ENCODE measurements around the gene PLEK2.

The PLEK2 gene

GRCh38 chr14:67371247-67372148 is 40.5 kb downstream of the PLEK2 start:
- WGBS (ENCODE audit: insufficient coverage): 100% methylated on average over 1 of the region's 4 CpGs
- H3K36me3 ChIP-seq (ENCODE audit: control insufficient read depth in 4 of 4, insufficient read depth in 4 of 4, low read length in 3 of 4): peaks cover 14 to 81% (median 47%) of the 10 kb centered on the region in 4 experiments
- H3K9me3 ChIP-seq (ENCODE audit: control extremely low read depth in 1 of 5, control insufficient read depth in 4 of 5, insufficient read depth in 2 of 5, low read depth in 1 of 5, low read length in 4 of 5): no peaks in the 10 kb centered on the region
- no peaks in the 10 kb centered on the region for H3K27me3 ChIP-seq (replicated peaks in 2 of 5; ENCODE audit: control insufficient read depth in 4 of 5, insufficient read depth in 5 of 5, low read length in 4 of 5)
- H3K4me3 ChIP-seq (ENCODE audit: control insufficient read depth in 1 of 7, extremely low read depth in 1 of 7, insufficient read depth in 4 of 7, low read depth in 2 of 7, low read length in 6 of 7): no peak overlapping the region
- no peaks in the 10 kb centered on the region for H3K4me1 ChIP-seq (ENCODE audit: control extremely low read depth in 1 of 4, control insufficient read depth in 4 of 4, insufficient read depth in 4 of 4, low read length in 3 of 4)
- ChIA-PET POLR2A (no interaction called here), CTCF (no interaction called here)
- DNase-seq: no peak
- peak overlapping the region in 1 of 2 experiments; percentile 7 for H3K27ac ChIP-seq (ENCODE audit: insufficient read depth in 1 of 2, low read depth in 1 of 2, low read length in 2 of 2, poor library complexity in 1 of 2, severe bottlenecking in 2 of 2)

- DNase-seq: no peak
- ChIA-PET POLR2A (no interaction called here), CTCF (no interaction called here)
- H3K4me1 ChIP-seq (ENCODE audit: control extremely low read depth in 1 of 4, control insufficient read depth in 4 of 4, insufficient read depth in 4 of 4, low read length in 3 of 4): no peaks in the 10 kb centered on the region
- 91% methylated on average over 5 of the region's 5 CpGs for WGBS (ENCODE audit: insufficient coverage)
- peaks cover 18 to 81% (median 48%) of the 10 kb centered on the region in 4 experiments for H3K36me3 ChIP-seq (ENCODE audit: control insufficient read depth in 4 of 4, insufficient read depth in 4 of 4, low read length in 3 of 4)
- H3K27me3 ChIP-seq (replicated peaks in 2 of 5; ENCODE audit: control insufficient read depth in 4 of 5, insufficient read depth in 5 of 5, low read length in 4 of 5): no peaks in the 10 kb centered on the region
- H3K4me3 ChIP-seq (ENCODE audit: control insufficient read depth in 1 of 7, extremely low read depth in 1 of 7, insufficient read depth in 4 of 7, low read depth in 2 of 7, low read length in 6 of 7): no peak overlapping the region
- peak overlapping the region in 1 of 2 experiments; percentile 7 for H3K27ac ChIP-seq (ENCODE audit: insufficient read depth in 1 of 2, low read depth in 1 of 2, low read length in 2 of 2, poor library complexity in 1 of 2, severe bottlenecking in 2 of 2)
- H3K9me3 ChIP-seq (ENCODE audit: control extremely low read depth in 1 of 5, control insufficient read depth in 4 of 5, insufficient read depth in 2 of 5, low read depth in 1 of 5, low read length in 4 of 5): no peaks in the 10 kb centered on the region
These were observed 41.1 kb downstream of the PLEK2 start for GRCh38 chr14:67370830-67371229.

GRCh38 chr14:67365476-67365875 is 46.5 kb downstream of the PLEK2 start:
- ChIA-PET CTCF (no interaction called here), POLR2A (no interaction called here)
- 67% methylated on average over 1 of the region's 4 CpGs for WGBS (ENCODE audit: insufficient coverage)
- no peaks in the 10 kb centered on the region for H3K9me3 ChIP-seq (ENCODE audit: control extremely low read depth in 1 of 5, control insufficient read depth in 4 of 5, insufficient read depth in 2 of 5, low read depth in 1 of 5, low read length in 4 of 5)
- no peak for DNase-seq
- peaks cover 6 to 24% (median 13%) of the 10 kb centered on the region in 4 experiments for H3K4me1 ChIP-seq (ENCODE audit: control extremely low read depth in 1 of 4, control insufficient read depth in 4 of 4, insufficient read depth in 4 of 4, low read length in 3 of 4)
- no peak overlapping the region for H3K27ac ChIP-seq (ENCODE audit: insufficient read depth in 1 of 2, low read depth in 1 of 2, low read length in 2 of 2, poor library complexity in 1 of 2, severe bottlenecking in 2 of 2)
- peaks cover 15 to 48% (median 35%) of the 10 kb centered on the region in 4 experiments for H3K36me3 ChIP-seq (ENCODE audit: control insufficient read depth in 4 of 4, insufficient read depth in 4 of 4, low read length in 3 of 4)
- H3K4me3 ChIP-seq (ENCODE audit: control insufficient read depth in 1 of 7, extremely low read depth in 1 of 7, insufficient read depth in 4 of 7, low read depth in 2 of 7, low read length in 6 of 7): no peak overlapping the region
- H3K27me3 ChIP-seq (replicated peaks in 2 of 5; ENCODE audit: control insufficient read depth in 4 of 5, insufficient read depth in 5 of 5, low read length in 4 of 5): no peaks in the 10 kb centered on the region

GRCh38 chr14:67360470-67361206 is 51.3 kb downstream of the PLEK2 start:
- H3K27me3 ChIP-seq (replicated peaks in 2 of 5; ENCODE audit: control insufficient read depth in 4 of 5, insufficient read depth in 5 of 5, low read length in 4 of 5): no peaks in the 10 kb centered on the region
- peak overlapping the region; percentile 81 to 99 (median 94) for H3K4me3 ChIP-seq (ENCODE audit: control insufficient read depth in 1 of 7, extremely low read depth in 1 of 7, insufficient read depth in 4 of 7, low read depth in 2 of 7, low read length in 6 of 7)
- ChIA-PET POLR2A (interaction anchor here (1.3 kb wide), 1 partner anchor 31 kb away, joined by 4 read pairs; no protein-coding TSS in a partner anchor), CTCF (interaction anchor here (1.0 to 2.0 kb wide), 4 partner anchors 9 to 67 kb away, joined by 3 to 11 read pairs (median 3); no protein-coding TSS in a partner anchor)
- peaks cover 15 to 36% (median 22%) of the 10 kb centered on the region in 4 experiments for H3K4me1 ChIP-seq (ENCODE audit: control extremely low read depth in 1 of 4, control insufficient read depth in 4 of 4, insufficient read depth in 4 of 4, low read length in 3 of 4)
- H3K36me3 ChIP-seq (ENCODE audit: control insufficient read depth in 4 of 4, insufficient read depth in 4 of 4, low read length in 3 of 4): peaks cover 0 to 18% (median 8%) of the 10 kb centered on the region in 4 experiments
- peak in 1 of 3 donors; percentile 37 for DNase-seq
- H3K9me3 ChIP-seq (ENCODE audit: control extremely low read depth in 1 of 5, control insufficient read depth in 4 of 5, insufficient read depth in 2 of 5, low read depth in 1 of 5, low read length in 4 of 5): no peaks in the 10 kb centered on the region
- peak overlapping the region; percentile 99 to 100 for H3K27ac ChIP-seq (ENCODE audit: insufficient read depth in 1 of 2, low read depth in 1 of 2, low read length in 2 of 2, poor library complexity in 1 of 2, severe bottlenecking in 2 of 2)
- WGBS (ENCODE audit: insufficient coverage): 2% methylated on average over 25 of the region's 34 CpGs

- Histone ChIP-seq H3K9me3 (ENCODE audit: control extremely low read depth in 1 of 5, control insufficient read depth in 4 of 5, insufficient read depth in 2 of 5, low read depth in 1 of 5, low read length in 4 of 5) (no peaks in the 10 kb centered on the region), H3K36me3 (ENCODE audit: control insufficient read depth in 4 of 4, insufficient read depth in 4 of 4, low read length in 3 of 4) (peaks cover 0 to 11% (median 4%) of the 10 kb centered on the region in 4 experiments), H3K27me3 (replicated peaks in 2 of 5; ENCODE audit: control insufficient read depth in 4 of 5, insufficient read depth in 5 of 5, low read length in 4 of 5) (no peaks in the 10 kb centered on the region), H3K4me3 (ENCODE audit: control insufficient read depth in 1 of 7, extremely low read depth in 1 of 7, insufficient read depth in 4 of 7, low read depth in 2 of 7, low read length in 6 of 7) (peak within 1 kb of the TSS; percentile 81 to 99 (median 94)), H3K27ac (ENCODE audit: insufficient read depth in 1 of 2, low read depth in 1 of 2, low read length in 2 of 2, poor library complexity in 1 of 2, severe bottlenecking in 2 of 2) (peak within 1 kb of the TSS; percentile 99 to 100), H3K4me1 (ENCODE audit: control extremely low read depth in 1 of 4, control insufficient read depth in 4 of 4, insufficient read depth in 4 of 4, low read length in 3 of 4) (peaks cover 15 to 36% (median 22%) of the 10 kb centered on the region in 4 experiments)
- DNase-seq: peak; percentile 99 to 100 (median 99)
- ChIA-PET CTCF (interaction anchor here (0.7 to 2.3 kb wide), 7 partner anchors 9 to 67 kb away, joined by 3 to 11 read pairs (median 3); no protein-coding TSS in a partner anchor), POLR2A (interaction anchor here (1.3 kb wide), 1 partner anchor 31 kb away, joined by 4 read pairs; no protein-coding TSS in a partner anchor)
- WGBS (ENCODE audit: insufficient coverage): 0% methylated on average over 43 of the region's 47 CpGs
These were observed 52.0 kb downstream of the PLEK2 start, which contains the start of the genes ATP6V1D and EIF2S1 for GRCh38 chr14:67359775-67360469. ATP6V1D (minus strand) TSS chr14:67359804; CDS start chr14:67359698, 106 bp downstream. EIF2S1 (plus strand) TSS chr14:67360328; CDS start chr14:67364768, 4,440 bp downstream.

GRCh38 chr14:67358924-67359774 is 52.8 kb downstream of the PLEK2 start:
- POLR2A ChIA-PET: interaction anchor here (1.3 kb wide), 1 partner anchor 32 kb away, joined by 4 read pairs; no protein-coding TSS in a partner anchor
- DNase-seq: peak in 2 of 3 donors; percentile 7 to 19
- Histone ChIP-seq H3K27me3 (replicated peaks in 2 of 5; ENCODE audit: control insufficient read depth in 4 of 5, insufficient read depth in 5 of 5, low read length in 4 of 5) (no peaks in the 10 kb centered on the region), H3K27ac (ENCODE audit: insufficient read depth in 1 of 2, low read depth in 1 of 2, low read length in 2 of 2, poor library complexity in 1 of 2, severe bottlenecking in 2 of 2) (peak overlapping the region; percentile 99 to 100), H3K36me3 (ENCODE audit: control insufficient read depth in 4 of 4, insufficient read depth in 4 of 4, low read length in 3 of 4) (peaks cover 0 to 6% (median under 1%) of the 10 kb centered on the region in 4 experiments), H3K4me3 (ENCODE audit: control insufficient read depth in 1 of 7, extremely low read depth in 1 of 7, insufficient read depth in 4 of 7, low read depth in 2 of 7, low read length in 6 of 7) (peak overlapping the region; percentile 45 to 99 (median 94)), H3K9me3 (ENCODE audit: control extremely low read depth in 1 of 5, control insufficient read depth in 4 of 5, insufficient read depth in 2 of 5, low read depth in 1 of 5, low read length in 4 of 5) (no peaks in the 10 kb centered on the region), H3K4me1 (ENCODE audit: control extremely low read depth in 1 of 4, control insufficient read depth in 4 of 4, insufficient read depth in 4 of 4, low read length in 3 of 4) (peaks cover 15 to 36% (median 22%) of the 10 kb centered on the region in 4 experiments)
- CTCF ChIA-PET: interaction anchor here (0.7 to 2.3 kb wide), 7 partner anchors 9 to 68 kb away, joined by 3 to 11 read pairs (median 3); no protein-coding TSS in a partner anchor
- WGBS (ENCODE audit: insufficient coverage): 7% methylated on average over 29 of the region's 38 CpGs

Data from common myeloid progenitor, CD34-positive (primary cell).